D341Med (cell line): Measurements from ENCODE around the gene IRF5.
"Not testable (repeated sequence)": the region's sequence is repeated elsewhere in the genome, so short reads cannot be mapped to it uniquely, and the experiment has no call there.

Experiments
- DNase-seq: peaks from one replicate; pipeline ENCODE4 v3.0.0; 2012; ENCODE audit warnings: low spot score

The IRF5 gene

GRCh38 chr7:128968624-128969023 lies 30.9 kb downstream of the IRF5 start:
- no peak for DNase-seq

GRCh38 chr7:128974241-128974934 lies 36.7 kb downstream of the IRF5 start:
- peak; percentile 62 for DNase-seq

- no peak for DNase-seq
Measured at GRCh38 chr7:128982105-128982504, 44.4 kb downstream of the IRF5 start.

- no peak for DNase-seq
Measured at GRCh38 chr7:128985660-128986059, 47.9 kb downstream of the IRF5 start.

GRCh38 chr7:128986609-128987008 lies 48.9 kb downstream of the IRF5 start:
- peak; percentile 29 for DNase-seq

GRCh38 chr7:128988372-128988771 lies 50.6 kb downstream of the IRF5 start:
- no peak for DNase-seq

- no peak for DNase-seq
Measured at GRCh38 chr7:128989961-128990360, 52.2 kb downstream of the IRF5 start.

GRCh38 chr7:128993419-128993818 lies 55.7 kb downstream of the IRF5 start:
- DNase-seq: no peak

- DNase-seq: not testable (repeated sequence)
Measured at GRCh38 chr7:128994560-128994959, 56.8 kb downstream of the IRF5 start.

GRCh38 chr7:128997181-128997580 lies 59.5 kb downstream of the IRF5 start:
- no peak for DNase-seq
